HG03469 (cell line): Measurements from ENCODE around the gene CALHM1.

Experiments used
- ATAC-seq: cut with Tn5 transposase; IDR thresholded peaks from one replicate; pipeline ENCODE4 v1.9.1; 2021; ENCODE audit warnings: mild to moderate bottlenecking, moderate library complexity, moderate number of reproducible peaks; ENCODE audit not compliant: unreplicated experiment

The CALHM1 gene

DNA sequence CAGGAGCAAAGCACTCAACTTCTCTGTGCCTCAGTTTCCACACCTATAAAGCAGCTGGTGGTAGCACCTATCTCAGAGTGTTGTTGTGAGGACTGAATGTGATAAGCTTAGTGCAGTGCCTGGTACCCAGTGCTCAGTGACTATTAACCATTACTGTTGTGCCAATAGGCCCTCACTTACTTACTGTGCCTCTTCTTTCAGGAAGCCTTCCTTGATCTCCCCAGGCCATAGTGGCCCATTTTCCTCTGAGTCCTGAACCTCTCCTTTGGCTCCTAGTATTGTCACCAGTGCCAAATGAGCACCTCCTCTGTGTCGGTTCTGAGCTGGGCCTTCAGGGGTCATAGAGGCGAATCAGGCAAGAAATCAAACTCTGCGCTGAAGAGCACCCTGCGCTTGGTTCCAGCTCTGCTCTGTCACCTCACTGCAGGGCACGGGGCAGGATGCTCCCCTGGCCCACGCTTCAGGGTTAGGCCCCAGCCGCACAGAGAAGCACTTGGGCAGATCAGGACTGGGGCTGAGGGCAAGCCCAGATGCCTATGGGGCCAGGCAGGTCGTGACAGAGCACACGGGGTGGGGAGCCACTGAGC is 2.5 kb downstream of the CALHM1 start:
- no peak for ATAC-seq

DNA sequence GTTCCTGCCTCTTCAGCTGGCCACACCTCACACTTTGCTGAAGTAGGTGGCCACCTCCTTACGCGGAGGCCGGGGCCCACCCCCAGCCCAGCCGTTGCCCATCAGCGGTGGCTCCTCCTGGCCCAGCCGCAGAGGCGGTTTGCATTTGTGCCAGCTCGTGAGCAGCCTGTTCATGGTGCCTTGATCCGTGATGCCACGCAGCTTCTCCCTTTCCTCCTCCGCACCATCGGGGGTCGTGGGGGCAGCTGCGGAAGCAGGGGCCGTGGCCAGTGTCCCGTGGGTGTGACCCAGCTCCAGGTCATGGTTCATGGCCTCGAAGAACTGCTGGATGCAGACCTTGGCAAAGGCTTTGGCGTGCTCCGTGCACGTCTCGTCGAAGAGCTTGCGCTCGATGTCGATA is 3.5 kb downstream of the CALHM1 start:
- ATAC-seq: no peak

GRCh38 chr10:103454026-103454425 is 4.7 kb downstream of the CALHM1 start:
- ATAC-seq: no peak

DNA sequence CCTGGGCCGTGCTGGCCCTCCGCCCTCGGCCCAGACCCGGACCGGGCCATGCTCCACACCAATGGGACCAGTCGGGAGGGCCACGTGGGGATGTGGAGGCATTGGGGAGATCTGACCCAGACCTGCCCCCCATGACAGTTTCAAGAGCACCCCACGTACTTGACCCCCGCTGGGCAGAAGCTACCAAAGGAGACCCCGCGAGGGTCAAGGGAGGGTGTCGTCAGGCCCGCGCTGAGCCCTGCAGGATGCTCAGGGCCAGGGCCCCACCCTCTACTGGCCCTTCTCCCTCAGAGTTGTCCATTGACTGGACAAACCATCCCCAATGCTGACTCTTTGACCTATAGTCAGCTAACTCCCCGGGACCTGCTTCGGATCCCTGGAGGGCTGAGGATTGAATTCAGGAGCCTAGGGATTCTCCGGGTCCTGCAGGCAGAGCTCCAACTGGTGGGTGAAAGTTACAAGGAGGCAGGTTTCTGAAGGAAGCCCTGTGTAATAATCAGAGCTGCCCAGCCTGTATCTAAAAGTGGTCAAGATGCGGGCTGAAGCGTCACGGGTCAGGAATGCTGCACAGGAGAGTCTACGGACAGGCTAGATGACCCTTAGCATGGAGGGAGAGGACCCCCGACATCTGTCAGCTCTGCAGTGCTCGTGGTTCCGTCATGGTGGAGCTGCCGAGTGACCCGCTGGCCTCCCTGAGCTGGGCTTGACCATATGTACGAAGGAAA is 6.0 kb downstream of the CALHM1 start:
- no peak for ATAC-seq

DNA sequence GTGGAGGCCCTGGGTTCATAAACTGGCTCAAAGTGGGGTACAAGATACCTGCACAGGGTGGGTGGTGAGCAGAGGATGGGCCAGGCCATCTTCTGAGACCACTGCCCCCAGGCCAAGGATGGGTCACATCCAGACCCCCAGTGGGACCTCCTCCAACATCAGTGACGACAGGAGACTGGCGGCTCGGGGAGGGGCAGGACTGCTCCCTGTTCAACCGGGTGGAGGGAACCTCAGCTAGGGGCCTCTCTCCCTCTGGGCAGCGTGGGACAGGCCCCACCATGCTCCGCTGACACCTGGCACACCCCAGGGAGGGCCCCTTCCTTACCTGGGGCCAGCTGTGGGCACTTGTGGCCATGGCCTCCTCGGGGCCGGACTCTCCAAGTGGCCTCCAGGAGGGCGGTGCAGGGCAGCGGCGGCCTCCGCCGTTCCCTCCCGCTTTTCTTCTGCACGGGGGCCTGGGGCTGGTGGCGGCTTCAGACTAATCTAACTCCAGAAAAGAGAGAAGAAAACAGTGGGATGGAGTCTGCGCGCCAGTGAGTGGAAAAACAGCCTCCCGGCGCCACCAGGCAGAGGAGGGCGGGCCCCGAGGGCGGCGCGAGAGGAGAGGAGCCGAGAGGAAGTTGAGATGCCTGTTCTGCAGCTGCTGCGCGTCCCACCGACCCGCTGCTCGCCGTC is 6.7 kb downstream of the CALHM1 start, which contains the start of gene CALHM2:
Gene CALHM2, minus strand, starts transcription at position 540 of the 675 bp plus-strand sequence. CDS start 2,429 bp downstream, outside the sequence.
- no peak for ATAC-seq

DNA sequence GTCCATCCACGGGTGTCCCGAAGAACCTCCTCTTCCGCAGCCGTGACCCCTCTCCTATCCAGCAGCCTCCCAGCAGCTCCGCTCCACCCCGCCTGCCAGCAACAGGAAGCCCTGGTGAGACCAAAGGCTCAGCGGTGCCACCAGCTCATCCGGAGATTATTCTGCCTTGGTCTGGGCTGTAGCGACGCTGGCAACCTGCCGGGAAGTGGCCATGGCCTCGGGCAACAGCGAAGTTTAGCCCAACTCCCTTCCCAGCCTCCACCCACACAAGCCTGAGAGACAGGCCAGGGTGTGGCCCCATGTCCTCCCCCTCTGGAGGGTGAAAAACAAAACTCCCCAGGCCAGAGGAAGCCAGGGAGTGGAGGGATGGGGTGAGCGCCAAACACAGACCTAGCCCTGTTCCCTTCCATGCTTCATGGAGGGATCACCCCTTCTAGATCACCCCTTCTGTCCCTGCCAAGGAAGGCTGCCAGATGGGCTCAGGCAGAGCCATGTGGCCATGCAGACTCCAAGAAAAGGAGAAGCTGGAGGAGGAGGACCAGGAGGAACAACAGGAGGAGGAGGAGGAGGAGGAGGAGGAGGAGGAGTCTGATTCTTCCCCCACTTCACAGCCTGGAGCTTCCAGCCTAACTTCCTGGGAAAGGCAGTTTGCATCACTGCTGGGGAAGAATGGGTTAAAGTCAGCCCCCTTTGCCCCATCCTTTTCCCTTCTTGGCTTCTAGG is 7.4 kb downstream of the CALHM1 start:
- ATAC-seq: no peak

DNA sequence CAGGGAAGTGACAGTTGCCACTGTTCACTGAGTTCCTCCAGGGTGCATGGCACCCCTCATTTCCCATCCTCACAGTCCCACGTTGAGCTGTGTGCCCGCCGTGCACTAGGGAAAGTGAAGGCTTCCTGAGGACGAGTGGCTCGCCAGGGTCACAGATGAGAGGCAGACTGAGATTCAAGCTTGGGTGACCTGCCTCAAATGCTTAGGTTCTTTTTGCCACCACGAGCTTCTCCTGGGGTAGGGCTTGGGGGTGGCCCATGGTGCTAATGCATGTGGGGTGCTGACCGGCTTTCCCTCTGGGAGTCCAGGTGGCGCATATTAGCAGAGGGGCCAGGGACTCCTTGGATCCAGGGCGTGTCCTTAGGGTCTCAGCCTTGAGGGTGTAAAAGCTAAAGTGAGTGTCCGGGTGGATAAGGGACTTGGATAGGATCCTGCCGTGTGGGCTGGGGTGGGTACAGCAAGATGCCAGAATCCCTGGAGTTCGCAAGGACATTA is 8.5 kb downstream of the CALHM1 start:
- no peak for ATAC-seq

- no peak for ATAC-seq
These were observed 9.2 kb downstream of the CALHM1 start for GRCh38 chr10:103449208-103450144.

GRCh38 chr10:103448746-103449145 is 10.0 kb downstream of the CALHM1 start:
- no peak for ATAC-seq

- no peak for ATAC-seq
These were observed 11.5 kb downstream of the CALHM1 start for GRCh38 chr10:103447187-103447586.

DNA sequence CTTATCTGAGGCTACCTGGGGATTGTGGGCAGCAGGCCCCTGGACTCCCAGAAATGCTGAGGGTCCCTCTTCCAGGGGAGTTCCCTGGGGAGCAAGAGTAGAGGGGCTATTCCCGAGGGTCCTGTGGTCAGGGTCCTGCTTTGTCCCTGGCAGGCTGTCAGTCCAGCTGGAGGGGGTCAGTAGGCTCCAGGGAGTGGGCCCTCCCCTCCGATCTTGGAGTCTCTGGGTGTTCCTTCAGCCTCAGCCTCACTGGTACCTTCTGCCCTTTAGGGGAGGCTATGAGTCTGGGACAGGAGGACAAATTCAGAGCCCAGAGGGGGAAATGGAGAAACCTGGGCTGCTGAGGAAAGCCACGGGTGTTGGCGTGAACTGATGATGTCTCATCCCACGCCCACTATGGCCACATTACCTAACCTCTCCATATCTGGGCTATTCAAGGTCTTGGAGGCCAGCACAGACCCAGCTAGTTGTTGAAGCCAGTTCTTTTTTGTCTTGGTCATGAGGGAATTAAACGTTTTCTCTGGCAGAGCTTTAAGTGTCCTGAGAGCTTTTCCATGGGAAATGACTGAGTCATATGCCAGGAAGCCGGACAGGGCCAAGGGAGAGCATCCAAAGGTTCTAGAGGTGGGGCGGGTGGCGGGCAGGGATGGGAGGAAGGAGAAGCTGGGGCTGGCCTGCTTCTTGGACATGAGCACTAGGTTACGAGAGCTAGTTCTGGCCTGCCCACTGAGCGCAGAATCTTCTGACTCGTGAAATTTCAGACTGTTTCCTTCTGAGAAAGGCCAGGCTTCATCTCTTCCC is 12.7 kb downstream of the CALHM1 start:
- ATAC-seq: no peak

- ATAC-seq: no peak
These were observed 13.3 kb downstream of the CALHM1 start for GRCh38 chr10:103445366-103445765.

- no peak for ATAC-seq
These were observed 14.2 kb downstream of the CALHM1 start for GRCh38 chr10:103444478-103444877.

DNA sequence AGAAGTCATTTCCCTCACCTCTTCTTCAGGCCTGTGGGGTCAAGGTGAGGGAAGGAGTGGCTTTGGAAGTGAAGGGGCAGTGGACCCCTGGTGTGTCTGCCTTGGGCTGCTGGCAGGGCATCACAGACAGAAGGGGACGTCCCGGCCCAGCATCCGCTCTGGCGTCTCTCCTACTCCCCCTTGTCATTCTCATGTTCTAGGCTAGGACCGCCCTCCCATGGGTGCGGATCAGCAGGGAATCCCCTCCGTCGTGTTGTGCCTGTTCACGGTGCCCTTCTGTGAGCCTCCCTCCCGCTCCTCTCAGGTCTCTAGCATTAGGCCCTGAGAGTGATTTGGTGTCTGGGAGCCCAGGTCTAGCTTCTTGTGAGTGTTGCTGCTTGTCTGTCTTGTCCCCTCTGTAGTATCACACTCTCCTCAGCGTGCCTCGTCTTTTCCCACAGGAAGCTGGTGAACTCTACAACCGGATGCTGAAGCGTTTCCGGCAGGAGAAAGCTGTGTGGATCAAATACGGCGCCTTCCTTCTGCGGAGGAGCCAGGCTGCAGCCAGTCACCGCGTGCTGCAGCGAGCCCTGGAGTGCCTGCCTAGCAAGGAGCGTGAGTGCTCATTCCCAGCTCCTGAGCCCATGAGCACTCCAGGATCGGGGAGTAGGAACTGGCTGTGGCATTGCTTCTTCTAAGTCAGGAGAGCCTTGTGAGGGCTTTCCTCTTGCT is 15.1 kb downstream of the CALHM1 start:
- no peak for ATAC-seq

DNA sequence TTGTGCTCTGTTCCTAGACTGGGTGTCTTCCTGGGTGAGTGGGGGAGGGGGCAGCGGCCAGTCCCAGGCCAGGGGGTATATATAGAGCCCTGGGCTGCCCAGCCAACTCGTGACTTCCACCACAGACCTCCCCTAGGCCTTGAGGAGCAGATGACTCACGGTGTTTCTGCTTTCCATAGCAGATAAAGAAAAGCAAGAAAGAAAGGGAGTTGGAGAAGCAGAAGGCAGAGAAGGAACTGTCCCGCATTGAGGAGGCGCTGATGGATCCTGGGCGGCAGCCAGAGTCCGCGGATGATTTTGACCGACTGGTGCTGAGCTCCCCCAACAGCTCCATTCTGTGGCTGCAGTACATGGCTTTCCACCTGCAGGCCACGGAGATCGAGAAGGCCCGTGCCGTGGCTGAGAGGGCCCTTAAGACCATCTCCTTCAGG is 16.7 kb downstream of the CALHM1 start:
- ATAC-seq: no peak

GRCh38 chr10:103441611-103442010 is 17.1 kb downstream of the CALHM1 start:
- no peak for ATAC-seq

GRCh38 chr10:103441206-103441605 is 17.5 kb downstream of the CALHM1 start:
- ATAC-seq: no peak

GRCh38 chr10:103440416-103440815 is 18.3 kb downstream of the CALHM1 start:
- ATAC-seq: no peak

- ATAC-seq: no peak
These were observed 18.9 kb downstream of the CALHM1 start for GRCh38 chr10:103439776-103440175.
